Measurements from ENCODE around the gene SRD5A2. TPM values are rescaled to one million over a fixed set of nuclear protein-coding genes. Genes with fewer than 3 reads are reported as not detected.
"Not testable (repeated sequence)": the region's sequence is repeated elsewhere in the genome, so short reads cannot be mapped to it uniquely, and the experiment has no call there.

Gene SRD5A2
- total RNA-seq, 1 donor from 2014 or later, result not detected

GRCh38 chr2:31489339-31489738 lies 91.4 kb downstream of the SRD5A2 start:
- H3K27me3 Mint-ChIP-seq (ENCODE audit: low read depth, unreplicated experiment); H3K4me3 Mint-ChIP-seq (ENCODE audit: unreplicated experiment); H3K9me3 Mint-ChIP-seq (ENCODE audit: unreplicated experiment); H3K4me3 ChIP-seq (ENCODE audit: insufficient read depth, low read depth, low read length); H3K9ac ChIP-seq (ENCODE audit: low read length); H3K4me2 ChIP-seq (ENCODE audit: low read length); H3K36me3 ChIP-seq (ENCODE audit: insufficient read depth, low read length); H2AFZ ChIP-seq (ENCODE audit: low read depth, low read length); H3K27me3 ChIP-seq (ENCODE audit: insufficient read depth, low read length); H3K27ac Mint-ChIP-seq (ENCODE audit: unreplicated experiment); H3K27ac ChIP-seq (ENCODE audit: low read depth, low read length); H3K9me3 ChIP-seq (ENCODE audit: insufficient read depth, low read depth, low read length); H4K20me1 ChIP-seq (ENCODE audit: insufficient read depth, low read length); FAIRE-seq; H3K36me3 Mint-ChIP-seq (ENCODE audit: low read depth, unreplicated experiment); H3K4me1 Mint-ChIP-seq (ENCODE audit: low read depth, unreplicated experiment); H3K79me2 ChIP-seq (ENCODE audit: insufficient read depth, low read length); H3K4me1 ChIP-seq (ENCODE audit: insufficient read depth, low read length): not testable (repeated sequence)
- DNase-seq (ENCODE audit: low read depth), result peak; percentile 11

- Histone ChIP-seq H3K27ac (ENCODE audit: low read depth, low read length) (no peak overlapping the region), H3K9ac (ENCODE audit: low read length) (no peak overlapping the region), H3K9me3 (ENCODE audit: insufficient read depth, low read depth, low read length) (no peaks in the 10 kb centered on the region), H3K27me3 (ENCODE audit: insufficient read depth, low read length) (no peaks in the 10 kb centered on the region), H3K4me3 (ENCODE audit: insufficient read depth, low read depth, low read length) (no peak overlapping the region), H4K20me1 (ENCODE audit: insufficient read depth, low read length) (no peaks in the 10 kb centered on the region), H3K4me1 (ENCODE audit: insufficient read depth, low read length) (no peaks in the 10 kb centered on the region), H2AFZ (ENCODE audit: low read depth, low read length) (no peak overlapping the region), H3K36me3 (ENCODE audit: insufficient read depth, low read length) (no peaks in the 10 kb centered on the region), H3K4me2 (ENCODE audit: low read length) (no peak overlapping the region), H3K79me2 (ENCODE audit: insufficient read depth, low read length) (no peaks in the 10 kb centered on the region)
- FAIRE-seq (no peak), DNase-seq (ENCODE audit: low read depth) (no peak)
- no peaks in the 10 kb centered on the region for H3K36me3 Mint-ChIP-seq (ENCODE audit: low read depth, unreplicated experiment)
- TF ChIP-seq EZH2 (IDR thresholded peaks at IDR 0.05; ENCODE audit: insufficient read depth, low read length) (no peak), CTCF (IDR thresholded peaks at IDR 0.05; ENCODE audit: insufficient read depth, low read depth, low read length) (no peak)
- H3K27ac Mint-ChIP-seq (ENCODE audit: unreplicated experiment), result no peak overlapping the region
- no peaks in the 10 kb centered on the region for H3K27me3 Mint-ChIP-seq (ENCODE audit: low read depth, unreplicated experiment)
- H3K9me3 Mint-ChIP-seq (ENCODE audit: unreplicated experiment), result no peaks in the 10 kb centered on the region
- no peaks in the 10 kb centered on the region for H3K4me1 Mint-ChIP-seq (ENCODE audit: low read depth, unreplicated experiment)
- no peak overlapping the region for H3K4me3 Mint-ChIP-seq (ENCODE audit: unreplicated experiment)
These were observed 97.5 kb downstream of the SRD5A2 start for GRCh38 chr2:31483246-31483645.

- no peak overlapping the region for H3K27ac Mint-ChIP-seq (ENCODE audit: unreplicated experiment)
- peak; percentile 12 for DNase-seq (ENCODE audit: low read depth)
These were observed 104.1 kb downstream of the SRD5A2 start for GRCh38 chr2:31476511-31477180.

More at GRCh38 chr2:31476511-31477180, 104.1 kb downstream of the SRD5A2 start:
- no peaks in the 10 kb centered on the region for H3K36me3 ChIP-seq (ENCODE audit: insufficient read depth, low read length)
- peak overlapping the region; percentile 55 for H3K4me2 ChIP-seq (ENCODE audit: low read length)
- Mint-ChIP-seq H3K4me1 (ENCODE audit: low read depth, unreplicated experiment) (no peaks in the 10 kb centered on the region), H3K4me3 (ENCODE audit: unreplicated experiment) (no peak overlapping the region), H3K36me3 (ENCODE audit: low read depth, unreplicated experiment) (no peaks in the 10 kb centered on the region), H3K9me3 (ENCODE audit: unreplicated experiment) (no peaks in the 10 kb centered on the region), H3K27me3 (ENCODE audit: low read depth, unreplicated experiment) (no peaks in the 10 kb centered on the region)
- H2AFZ ChIP-seq (ENCODE audit: low read depth, low read length), result no peak overlapping the region
- H3K79me2 ChIP-seq (ENCODE audit: insufficient read depth, low read length), result no peaks in the 10 kb centered on the region
- TF ChIP-seq CTCF (IDR thresholded peaks at IDR 0.05; ENCODE audit: insufficient read depth, low read depth, low read length), result no peak
- no peak for TF ChIP-seq EZH2 (IDR thresholded peaks at IDR 0.05; ENCODE audit: insufficient read depth, low read length)
- H3K27ac ChIP-seq (ENCODE audit: low read depth, low read length), result no peak overlapping the region
- no peaks in the 10 kb centered on the region for H3K9me3 ChIP-seq (ENCODE audit: insufficient read depth, low read depth, low read length)
- H3K27me3 ChIP-seq (ENCODE audit: insufficient read depth, low read length), result no peaks in the 10 kb centered on the region
- H4K20me1 ChIP-seq (ENCODE audit: insufficient read depth, low read length), result no peaks in the 10 kb centered on the region
- H3K4me3 ChIP-seq (ENCODE audit: insufficient read depth, low read depth, low read length), result no peak overlapping the region
- peak; percentile 45 for FAIRE-seq
- H3K4me1 ChIP-seq (ENCODE audit: insufficient read depth, low read length), result peaks cover 4% of the 10 kb centered on the region
- H3K9ac ChIP-seq (ENCODE audit: low read length), result no peak overlapping the region

Data from astrocyte (in vitro differentiated cells and primary cell).